Activated T-helper 9 cell treated with anti-CD3 and anti-CD28 coated beads, Interleukin-2, amount 50 U/mL, for 16 hours (primary cell): ENCODE results near the gene ARHGEF28.

Source experiments
- DNase-seq: peaks from one replicate; pipeline ENCODE4 v3.0.0-alpha.2; 2020; ENCODE audit warnings: low read depth

The ARHGEF28 gene

GRCh38 chr5:73698011-73698410 lies 72.0 kb downstream of the ARHGEF28 start:
- DNase-seq = no peak

- no peak for DNase-seq
Measured at GRCh38 chr5:73701566-73701965, 75.6 kb downstream of the ARHGEF28 start.

GRCh38 chr5:73702534-73702933 lies 76.5 kb downstream of the ARHGEF28 start:
- no peak for DNase-seq

GRCh38 chr5:73702951-73703350 lies 77.0 kb downstream of the ARHGEF28 start:
- no peak for DNase-seq

- DNase-seq = no peak
Measured at GRCh38 chr5:73705364-73705763, 79.4 kb downstream of the ARHGEF28 start.

- no peak for DNase-seq
Measured at GRCh38 chr5:73706963-73707362, 81.0 kb downstream of the ARHGEF28 start.

GRCh38 chr5:73709536-73710129 lies 83.6 kb downstream of the ARHGEF28 start:
- DNase-seq = no peak

- no peak for DNase-seq
Measured at GRCh38 chr5:73716284-73716808, 90.3 kb downstream of the ARHGEF28 start.

- no peak for DNase-seq
Measured at GRCh38 chr5:73718762-73719161, 92.8 kb downstream of the ARHGEF28 start.

GRCh38 chr5:73719632-73720031 lies 93.6 kb downstream of the ARHGEF28 start:
- DNase-seq = no peak

- no peak for DNase-seq
Measured at GRCh38 chr5:73722231-73722630, 96.2 kb downstream of the ARHGEF28 start.

GRCh38 chr5:73726071-73726470 lies 100.1 kb downstream of the ARHGEF28 start:
- no peak for DNase-seq

GRCh38 chr5:73726606-73727231 lies 100.7 kb downstream of the ARHGEF28 start:
- no peak for DNase-seq

GRCh38 chr5:73727470-73727869 lies 101.5 kb downstream of the ARHGEF28 start:
- no peak for DNase-seq

- no peak for DNase-seq
Measured at GRCh38 chr5:73728493-73729273, 102.7 kb downstream of the ARHGEF28 start.

- DNase-seq = no peak
Measured at GRCh38 chr5:73729329-73729728, 103.3 kb downstream of the ARHGEF28 start.

GRCh38 chr5:73732045-73732444 lies 106.0 kb downstream of the ARHGEF28 start:
- DNase-seq = no peak

GRCh38 chr5:73733219-73733618 lies 107.2 kb downstream of the ARHGEF28 start:
- no peak for DNase-seq

- DNase-seq = no peak
Measured at GRCh38 chr5:73735032-73735734, 109.2 kb downstream of the ARHGEF28 start.

GRCh38 chr5:73739650-73740049 lies 113.7 kb downstream of the ARHGEF28 start:
- DNase-seq = no peak

- DNase-seq = no peak
Measured at GRCh38 chr5:73740274-73740790, 114.3 kb downstream of the ARHGEF28 start.

- DNase-seq = no peak
Measured at GRCh38 chr5:73743161-73743560, 117.2 kb downstream of the ARHGEF28 start.
